GM12891 (cell line): ENCODE measurements around the gene MET.

Experiments used
- POLR2A ChIP-seq: IDR thresholded peaks from 2 replicates; pipeline ENCODE4 v1.6.1; 2011; ENCODE audit warnings: low read depth, low read length, control low read depth
- POLR2AphosphoS5 ChIP-seq: IDR thresholded peaks from 2 replicates; pipeline ENCODE4 v1.6.1; 2011; ENCODE audit warnings: low read depth, low read length, control low read depth
- TAF1 ChIP-seq: IDR thresholded peaks from 2 replicates; pipeline ENCODE4 v1.6.1; 2011; ENCODE audit warnings: low read depth, low read length, control low read depth

- no peak for TF ChIP-seq POLR2AphosphoS5
- TF ChIP-seq POLR2A = no peak
- no peak for TF ChIP-seq TAF1
Observed at GRCh38 chr7:116780966-116781365, 109.0 kb downstream of the MET start.
